ENCODE data around the gene TK1. TPM values are rescaled to one million over a fixed set of nuclear protein-coding genes. Genes with fewer than 3 reads are reported as not detected.

The TK1 gene
- total RNA-seq, 1 experiment from 2014 or later = 133 TPM

DNA sequence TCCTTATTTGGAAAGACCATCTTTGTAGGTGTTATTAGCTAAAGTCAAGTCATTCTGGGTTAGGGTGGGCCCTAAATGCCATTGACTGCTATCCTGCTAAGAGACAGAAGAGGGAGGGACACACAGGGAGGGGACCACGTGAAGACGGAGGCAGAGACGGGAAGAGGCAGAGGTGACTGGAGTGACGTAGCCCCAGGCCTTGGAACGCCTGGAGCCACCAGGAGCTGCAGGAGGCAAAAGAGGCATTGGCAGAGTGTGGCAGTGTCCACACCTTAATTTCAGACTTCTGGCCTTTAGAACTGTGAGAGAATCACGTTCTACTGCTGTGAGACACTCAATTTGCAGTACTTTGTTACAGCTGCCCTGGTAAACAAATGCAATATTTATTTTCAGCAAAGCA is 13.6 kb upstream of the TK1 start:
- Histone ChIP-seq H3K27me3 (replicated peaks; ENCODE audit: insufficient read depth, low read depth, low read length, poor library complexity) (no peaks in the 10 kb centered on the region), H3K4me1 (ENCODE audit: insufficient read depth, low read length, poor library complexity, severe bottlenecking) (no peaks in the 10 kb centered on the region), H3K27ac (ENCODE audit: low read depth, low read length, poor library complexity, severe bottlenecking) (no peak overlapping the region), H3K36me3 (ENCODE audit: insufficient read depth, low read length, poor library complexity, severe bottlenecking) (peaks cover 15% of the 10 kb centered on the region), H3K4me3 (ENCODE audit: low read depth, low read length, poor library complexity, severe bottlenecking) (no peak overlapping the region), H3K9me3 (ENCODE audit: low read depth, low read length, poor library complexity, severe bottlenecking) (no peaks in the 10 kb centered on the region)
- ChIA-PET CTCF (no interaction called here), POLR2A (ENCODE audit: low non-redundant PET) (no interaction called here)
- intact Hi-C loops (cut with micrococcal nuclease; ENCODE audit: unreplicated experiment) = no loop called here
- no TSS peak for BruUV-seq (replicated peaks)
- DNase-seq (ENCODE audit: low spot score) = no peak
- TF ChIP-seq EZH2 (IDR thresholded peaks at IDR 0.05; ENCODE audit: borderline replicate concordance, low read depth, low read length, poor library complexity, severe bottlenecking) = no peak
- TF ChIP-seq, protein P1, sequence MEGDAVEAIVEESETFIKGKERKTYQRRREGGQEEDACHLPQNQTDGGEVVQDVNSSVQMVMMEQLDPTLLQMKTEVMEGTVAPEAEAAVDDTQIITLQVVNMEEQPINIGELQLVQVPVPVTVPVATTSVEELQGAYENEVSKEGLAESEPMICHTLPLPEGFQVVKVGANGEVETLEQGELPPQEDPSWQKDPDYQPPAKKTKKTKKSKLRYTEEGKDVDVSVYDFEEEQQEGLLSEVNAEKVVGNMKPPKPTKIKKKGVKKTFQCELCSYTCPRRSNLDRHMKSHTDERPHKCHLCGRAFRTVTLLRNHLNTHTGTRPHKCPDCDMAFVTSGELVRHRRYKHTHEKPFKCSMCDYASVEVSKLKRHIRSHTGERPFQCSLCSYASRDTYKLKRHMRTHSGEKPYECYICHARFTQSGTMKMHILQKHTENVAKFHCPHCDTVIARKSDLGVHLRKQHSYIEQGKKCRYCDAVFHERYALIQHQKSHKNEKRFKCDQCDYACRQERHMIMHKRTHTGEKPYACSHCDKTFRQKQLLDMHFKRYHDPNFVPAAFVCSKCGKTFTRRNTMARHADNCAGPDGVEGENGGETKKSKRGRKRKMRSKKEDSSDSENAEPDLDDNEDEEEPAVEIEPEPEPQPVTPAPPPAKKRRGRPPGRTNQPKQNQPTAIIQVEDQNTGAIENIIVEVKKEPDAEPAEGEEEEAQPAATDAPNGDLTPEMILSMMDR (conservative IDR thresholded peaks at IDR 0.05; ENCODE audit: low read depth, low read length) = no peak

DNA sequence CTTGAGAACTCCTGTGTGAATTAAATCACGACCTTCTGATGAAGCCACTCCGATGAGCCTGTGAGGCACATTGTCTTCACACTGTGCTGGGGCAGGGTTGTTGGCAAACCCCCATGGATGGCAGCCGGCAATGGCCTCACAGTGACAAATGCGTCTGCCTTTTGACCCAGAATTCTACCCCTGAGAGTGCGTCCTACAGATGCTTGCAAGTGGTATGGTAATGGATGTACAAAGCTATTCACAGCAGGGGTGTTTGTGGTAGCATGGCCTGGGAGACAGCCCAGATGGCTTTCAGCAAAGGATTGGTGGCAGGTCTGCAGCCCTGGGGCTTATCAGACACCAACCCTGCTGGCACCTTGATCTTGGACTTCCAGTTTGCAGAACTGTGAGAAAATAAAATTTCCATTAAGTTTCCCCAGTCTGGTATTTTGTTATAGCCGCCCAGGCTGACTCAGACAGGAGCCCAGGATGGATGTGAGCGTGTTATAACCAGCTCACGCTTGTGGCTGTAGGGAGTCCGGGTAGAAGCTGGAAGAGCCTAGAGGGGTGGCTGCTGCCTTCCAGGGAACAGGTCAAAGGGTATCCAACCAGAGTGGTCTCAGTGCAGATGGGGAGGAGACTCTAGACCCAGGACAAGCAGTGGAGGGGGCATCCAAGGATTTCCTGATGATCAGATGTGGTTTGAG is 10.4 kb upstream of the TK1 start:
- POLR2A ChIA-PET (ENCODE audit: low non-redundant PET) = no interaction called here
- Histone ChIP-seq H3K9me3 (ENCODE audit: low read depth, low read length, poor library complexity, severe bottlenecking) (no peaks in the 10 kb centered on the region), H3K4me3 (ENCODE audit: low read depth, low read length, poor library complexity, severe bottlenecking) (no peak overlapping the region), H3K27me3 (replicated peaks; ENCODE audit: insufficient read depth, low read depth, low read length, poor library complexity) (no peaks in the 10 kb centered on the region), H3K4me1 (ENCODE audit: insufficient read depth, low read length, poor library complexity, severe bottlenecking) (no peaks in the 10 kb centered on the region), H3K36me3 (ENCODE audit: insufficient read depth, low read length, poor library complexity, severe bottlenecking) (peaks cover 19% of the 10 kb centered on the region), H3K27ac (ENCODE audit: low read depth, low read length, poor library complexity, severe bottlenecking) (no peak overlapping the region)
- TF ChIP-seq, protein P1 (conservative IDR thresholded peaks at IDR 0.05; ENCODE audit: low read depth, low read length) = no peak
- no peak for TF ChIP-seq EZH2 (IDR thresholded peaks at IDR 0.05; ENCODE audit: borderline replicate concordance, low read depth, low read length, poor library complexity, severe bottlenecking)
- no TSS peak for BruUV-seq (replicated peaks)
- CTCF ChIA-PET = no interaction called here
- intact Hi-C loops (cut with micrococcal nuclease; ENCODE audit: unreplicated experiment) = no loop called here
- no peak for DNase-seq (ENCODE audit: low spot score)

GRCh38 chr17:78196716-78197115 is 9.9 kb upstream of the TK1 start:
- Histone ChIP-seq H3K9me3 (ENCODE audit: low read depth, low read length, poor library complexity, severe bottlenecking) (no peaks in the 10 kb centered on the region), H3K27me3 (replicated peaks; ENCODE audit: insufficient read depth, low read depth, low read length, poor library complexity) (no peaks in the 10 kb centered on the region), H3K36me3 (ENCODE audit: insufficient read depth, low read length, poor library complexity, severe bottlenecking) (peaks cover 19% of the 10 kb centered on the region), H3K27ac (ENCODE audit: low read depth, low read length, poor library complexity, severe bottlenecking) (no peak overlapping the region), H3K4me1 (ENCODE audit: insufficient read depth, low read length, poor library complexity, severe bottlenecking) (no peaks in the 10 kb centered on the region), H3K4me3 (ENCODE audit: low read depth, low read length, poor library complexity, severe bottlenecking) (no peak overlapping the region)
- CTCF ChIA-PET = no interaction called here
- no peak for DNase-seq (ENCODE audit: low spot score)
- no peak for TF ChIP-seq EZH2 (IDR thresholded peaks at IDR 0.05; ENCODE audit: borderline replicate concordance, low read depth, low read length, poor library complexity, severe bottlenecking)
- TF ChIP-seq, protein P1 (conservative IDR thresholded peaks at IDR 0.05; ENCODE audit: low read depth, low read length) = no peak
- intact Hi-C loops (cut with micrococcal nuclease; ENCODE audit: unreplicated experiment) = no loop called here
- POLR2A ChIA-PET (ENCODE audit: low non-redundant PET) = no interaction called here
- BruUV-seq (replicated peaks) = no TSS peak

All from A673 (cell line).